ENCODE measurements around the gene AP1G1.

- TF ChIP-seq, protein P1, sequence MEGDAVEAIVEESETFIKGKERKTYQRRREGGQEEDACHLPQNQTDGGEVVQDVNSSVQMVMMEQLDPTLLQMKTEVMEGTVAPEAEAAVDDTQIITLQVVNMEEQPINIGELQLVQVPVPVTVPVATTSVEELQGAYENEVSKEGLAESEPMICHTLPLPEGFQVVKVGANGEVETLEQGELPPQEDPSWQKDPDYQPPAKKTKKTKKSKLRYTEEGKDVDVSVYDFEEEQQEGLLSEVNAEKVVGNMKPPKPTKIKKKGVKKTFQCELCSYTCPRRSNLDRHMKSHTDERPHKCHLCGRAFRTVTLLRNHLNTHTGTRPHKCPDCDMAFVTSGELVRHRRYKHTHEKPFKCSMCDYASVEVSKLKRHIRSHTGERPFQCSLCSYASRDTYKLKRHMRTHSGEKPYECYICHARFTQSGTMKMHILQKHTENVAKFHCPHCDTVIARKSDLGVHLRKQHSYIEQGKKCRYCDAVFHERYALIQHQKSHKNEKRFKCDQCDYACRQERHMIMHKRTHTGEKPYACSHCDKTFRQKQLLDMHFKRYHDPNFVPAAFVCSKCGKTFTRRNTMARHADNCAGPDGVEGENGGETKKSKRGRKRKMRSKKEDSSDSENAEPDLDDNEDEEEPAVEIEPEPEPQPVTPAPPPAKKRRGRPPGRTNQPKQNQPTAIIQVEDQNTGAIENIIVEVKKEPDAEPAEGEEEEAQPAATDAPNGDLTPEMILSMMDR (IDR thresholded peaks at IDR 0.05; ENCODE audit: low read depth, low read length, poor library complexity, severe bottlenecking): no peak
- TF ChIP-seq EZH2phosphoT487 (IDR thresholded peaks at IDR 0.05; ENCODE audit: borderline replicate concordance, low read length): no peak
Observed at GRCh38 chr16:71707199-71707598, 101.4 kb downstream of the AP1G1 start.
